Measurements from ENCODE around the gene POLG.
"Not testable (repeated sequence)": the region's sequence is repeated elsewhere in the genome, so short reads cannot be mapped to it uniquely, and the experiment has no call there.

Gene POLG

DNA sequence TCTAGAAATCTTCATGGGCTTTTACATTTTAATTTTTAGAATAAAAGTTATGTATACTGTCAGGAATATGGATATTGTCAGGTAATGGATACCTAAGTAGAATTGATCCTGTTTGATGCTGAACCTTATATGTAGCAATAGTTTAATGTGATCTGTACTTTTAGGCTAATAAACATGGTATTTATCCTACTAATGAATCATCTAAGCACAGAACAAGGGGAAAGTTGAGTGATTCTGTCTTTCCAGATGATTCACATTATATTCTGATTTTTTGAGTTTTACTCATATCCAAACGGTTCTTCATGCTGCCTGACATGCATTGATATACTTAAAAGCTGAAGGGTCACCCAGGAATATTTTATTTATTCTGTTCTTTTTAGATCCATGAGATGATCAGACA is 56.3 kb downstream of the POLG start:
- Histone ChIP-seq H3K4me1 (ENCODE audit: control insufficient read depth, insufficient read depth, low read length) (no peaks in the 10 kb centered on the region), H3K36me3 (ENCODE audit: control insufficient read depth, insufficient read depth, low read length) (peaks cover 3% of the 10 kb centered on the region), H3K9ac (ENCODE audit: low read depth, low read length) (no peak overlapping the region), H3K4me3 (ENCODE audit: low read depth, low read length) (no peak overlapping the region), H3K9me3 (ENCODE audit: control insufficient read depth, insufficient read depth, low read length) (no peaks in the 10 kb centered on the region), H3K27me3 (ENCODE audit: control insufficient read depth, insufficient read depth, low read length) (no peaks in the 10 kb centered on the region)

DNA sequence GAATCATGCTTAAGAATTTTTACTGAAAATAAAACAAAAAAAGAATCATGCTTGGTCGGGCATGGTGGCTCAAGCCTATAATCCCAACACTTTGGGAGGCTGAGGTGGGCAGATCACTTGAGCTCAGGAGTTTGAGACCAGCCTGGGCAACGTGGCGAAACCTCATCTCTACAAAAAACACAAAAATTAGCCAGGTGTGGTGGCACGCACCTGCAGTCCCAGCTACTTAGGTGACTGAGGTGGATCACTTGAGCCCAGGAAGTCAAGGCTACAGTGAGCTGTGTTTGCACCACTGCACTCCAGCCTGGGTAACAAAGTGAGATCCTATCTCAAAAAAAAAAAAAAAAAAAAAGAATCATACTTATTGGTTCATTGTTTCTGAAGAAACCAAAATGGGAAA is 57.3 kb downstream of the POLG start:
- not testable (repeated sequence) for H3K9me3 ChIP-seq (ENCODE audit: control insufficient read depth, insufficient read depth, low read length); H3K36me3 ChIP-seq (ENCODE audit: control insufficient read depth, insufficient read depth, low read length)

More for the DNA sequence above, 57.3 kb downstream of the POLG start:
- H3K4me1 ChIP-seq (ENCODE audit: control insufficient read depth, insufficient read depth, low read length); H3K9ac ChIP-seq (ENCODE audit: low read depth, low read length); H3K27me3 ChIP-seq (ENCODE audit: control insufficient read depth, insufficient read depth, low read length); H3K4me3 ChIP-seq (ENCODE audit: low read depth, low read length): not testable (repeated sequence)
